ENCODE data around the gene WDR73.
A peak's percentile ranks its signal among the peaks of the same experiment; 100 is the strongest.
"Not testable (repeated sequence)": the region's sequence is repeated elsewhere in the genome, so short reads cannot be mapped to it uniquely, and the experiment has no call there.

WDR73 gene

GRCh38 chr15:84657748-84658079 is 3.6 kb upstream of the WDR73 start:
- DNase-seq: no peak

GRCh38 chr15:84656972-84657371 is 2.9 kb upstream of the WDR73 start:
- DNase-seq: no peak

GRCh38 chr15:84654689-84655453 is 788 bp upstream of the WDR73 start:
- DNase-seq: peak; percentile 82

GRCh38 chr15:84653584-84653909 is 536 bp downstream of the WDR73 start:
- no peak for DNase-seq

GRCh38 chr15:84649706-84650105 is 4.4 kb downstream of the WDR73 start:
- DNase-seq: no peak

GRCh38 chr15:84648539-84648938 is 5.5 kb downstream of the WDR73 start:
- DNase-seq: no peak

GRCh38 chr15:84647726-84648125 is 6.4 kb downstream of the WDR73 start:
- no peak for DNase-seq

GRCh38 chr15:84645997-84646396 is 8.1 kb downstream of the WDR73 start:
- DNase-seq: no peak

- no peak for DNase-seq
These were observed 8.6 kb downstream of the WDR73 start for GRCh38 chr15:84645496-84645895.

GRCh38 chr15:84643838-84644237 is 10.2 kb downstream of the WDR73 start:
- DNase-seq: no peak

- DNase-seq: not testable (repeated sequence)
These were observed 11.4 kb downstream of the WDR73 start for GRCh38 chr15:84642640-84643039.

GRCh38 chr15:84641871-84642270 is 12.2 kb downstream of the WDR73 start:
- DNase-seq: not testable (repeated sequence)

GRCh38 chr15:84638103-84638502 is 16.0 kb downstream of the WDR73 start:
- DNase-seq: no peak

- DNase-seq: no peak
These were observed 19.8 kb downstream of the WDR73 start for GRCh38 chr15:84634228-84634837.

GRCh38 chr15:84633311-84634227 is 20.5 kb downstream of the WDR73 start:
- peak; percentile 69 for DNase-seq

- DNase-seq: no peak
These were observed 22.3 kb downstream of the WDR73 start for GRCh38 chr15:84631706-84632272.

GRCh38 chr15:84629033-84629432 is 25.1 kb downstream of the WDR73 start:
- DNase-seq: no peak

GRCh38 chr15:84625123-84625522 is 29.0 kb downstream of the WDR73 start:
- DNase-seq: no peak

- no peak for DNase-seq
These were observed 29.7 kb downstream of the WDR73 start for GRCh38 chr15:84624359-84624758.

- DNase-seq: no peak
These were observed 32.6 kb downstream of the WDR73 start for GRCh38 chr15:84621358-84621979.

GRCh38 chr15:84620626-84621025 is 33.5 kb downstream of the WDR73 start:
- no peak for DNase-seq

- no peak for DNase-seq
These were observed 37.8 kb downstream of the WDR73 start for GRCh38 chr15:84616235-84616634.

- DNase-seq: no peak
These were observed 42.5 kb downstream of the WDR73 start for GRCh38 chr15:84611631-84612030.

Measured in fibroblast of skin of abdomen (primary cell).